Measurements from ENCODE around the gene KCNJ15.

DNA sequence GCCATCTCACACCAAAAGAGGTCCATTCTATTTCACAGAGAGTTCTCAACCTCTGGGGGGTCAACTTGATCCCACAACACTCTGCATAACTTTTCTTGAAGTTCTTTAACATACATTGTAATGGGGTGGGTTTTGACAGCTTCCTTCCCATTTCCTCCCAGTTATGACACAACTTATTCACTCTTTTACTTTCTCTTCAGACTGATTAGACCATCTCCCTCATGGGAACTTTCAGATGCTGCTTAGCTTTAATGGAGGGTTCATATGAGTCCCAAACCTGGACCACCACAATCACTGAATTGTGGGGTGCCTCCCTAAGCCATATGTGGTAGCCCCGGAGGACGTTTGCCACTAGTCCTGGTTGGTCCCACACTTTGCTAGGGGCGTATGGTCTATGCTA, 28.3 kb upstream of the KCNJ15 start:
- TF ChIP-seq POLR2AphosphoS5 (IDR thresholded peaks at IDR 0.05) = no peak
- TF ChIP-seq, protein P1, sequence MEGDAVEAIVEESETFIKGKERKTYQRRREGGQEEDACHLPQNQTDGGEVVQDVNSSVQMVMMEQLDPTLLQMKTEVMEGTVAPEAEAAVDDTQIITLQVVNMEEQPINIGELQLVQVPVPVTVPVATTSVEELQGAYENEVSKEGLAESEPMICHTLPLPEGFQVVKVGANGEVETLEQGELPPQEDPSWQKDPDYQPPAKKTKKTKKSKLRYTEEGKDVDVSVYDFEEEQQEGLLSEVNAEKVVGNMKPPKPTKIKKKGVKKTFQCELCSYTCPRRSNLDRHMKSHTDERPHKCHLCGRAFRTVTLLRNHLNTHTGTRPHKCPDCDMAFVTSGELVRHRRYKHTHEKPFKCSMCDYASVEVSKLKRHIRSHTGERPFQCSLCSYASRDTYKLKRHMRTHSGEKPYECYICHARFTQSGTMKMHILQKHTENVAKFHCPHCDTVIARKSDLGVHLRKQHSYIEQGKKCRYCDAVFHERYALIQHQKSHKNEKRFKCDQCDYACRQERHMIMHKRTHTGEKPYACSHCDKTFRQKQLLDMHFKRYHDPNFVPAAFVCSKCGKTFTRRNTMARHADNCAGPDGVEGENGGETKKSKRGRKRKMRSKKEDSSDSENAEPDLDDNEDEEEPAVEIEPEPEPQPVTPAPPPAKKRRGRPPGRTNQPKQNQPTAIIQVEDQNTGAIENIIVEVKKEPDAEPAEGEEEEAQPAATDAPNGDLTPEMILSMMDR (IDR thresholded peaks at IDR 0.05) = no peak
